GM19463 (cell line): Measurements from ENCODE around the gene OR2G3.
A peak's percentile ranks its signal among the peaks of the same experiment; 100 is the strongest.

ENCODE experiments used
- ATAC-seq: cut with Tn5 transposase; IDR thresholded peaks from one replicate; pipeline ENCODE4 v1.9.1; 2021; ENCODE audit warnings: mild to moderate bottlenecking, moderate library complexity; ENCODE audit not compliant: unreplicated experiment

OR2G3 gene

DNA sequence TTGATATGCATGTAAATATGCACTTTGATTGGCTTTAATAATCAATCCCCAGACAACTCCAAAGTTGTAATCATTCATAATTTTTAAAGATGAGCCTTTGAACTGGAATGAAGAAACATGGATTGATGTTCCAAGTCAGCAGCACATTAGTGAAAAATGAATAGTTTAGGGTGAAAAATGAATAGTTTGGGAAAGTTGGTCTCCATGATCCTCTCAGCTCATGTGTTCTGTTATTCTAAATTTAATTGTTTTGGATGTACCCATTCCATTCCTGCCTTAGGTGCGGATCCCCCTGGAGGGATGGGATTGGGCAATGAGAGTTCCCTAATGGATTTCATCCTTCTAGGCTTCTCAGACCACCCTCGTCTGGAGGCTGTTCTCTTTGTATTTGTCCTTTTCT is at the start of gene OR2G3:
OR2G3 (plus strand) TSS at position 301 of the 400 bp plus-strand sequence; CDS start at position 301, 0 bp downstream.
- no peak for ATAC-seq

DNA sequence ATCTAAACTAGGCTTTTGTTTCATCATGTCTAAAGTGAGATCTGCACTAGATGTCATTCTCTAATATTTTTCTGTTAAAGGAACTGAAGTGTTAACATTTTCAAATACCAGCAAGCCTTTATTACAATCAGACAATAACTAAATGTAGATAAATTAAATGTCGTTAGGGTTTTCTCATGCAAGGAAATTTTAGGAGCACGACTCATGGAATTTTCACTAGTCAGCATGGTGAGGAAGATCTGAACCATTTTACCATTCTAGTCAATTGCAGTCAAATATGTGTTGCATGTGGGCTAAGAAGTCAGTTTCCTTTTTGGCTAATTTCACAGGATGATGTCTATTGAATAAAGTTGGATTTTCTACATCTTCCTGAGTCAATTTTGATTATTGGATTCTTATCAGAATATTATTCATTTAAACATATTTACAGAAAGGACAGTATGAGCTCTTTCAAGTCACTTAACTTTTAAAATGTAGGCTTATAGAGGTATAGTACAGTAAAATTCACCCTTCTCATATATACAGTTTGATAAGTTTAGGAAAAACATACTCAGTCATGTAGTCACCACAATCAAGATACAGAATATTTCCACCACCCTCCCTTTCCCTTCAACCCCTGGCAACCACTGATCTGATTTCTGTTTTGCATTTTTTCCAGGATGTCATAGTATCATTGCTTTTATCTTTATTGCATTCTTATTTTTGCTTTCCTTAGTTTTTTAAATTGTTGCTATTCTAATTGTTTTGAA is 47.3 kb upstream of the OR2G3 start:
- no peak for ATAC-seq

DNA sequence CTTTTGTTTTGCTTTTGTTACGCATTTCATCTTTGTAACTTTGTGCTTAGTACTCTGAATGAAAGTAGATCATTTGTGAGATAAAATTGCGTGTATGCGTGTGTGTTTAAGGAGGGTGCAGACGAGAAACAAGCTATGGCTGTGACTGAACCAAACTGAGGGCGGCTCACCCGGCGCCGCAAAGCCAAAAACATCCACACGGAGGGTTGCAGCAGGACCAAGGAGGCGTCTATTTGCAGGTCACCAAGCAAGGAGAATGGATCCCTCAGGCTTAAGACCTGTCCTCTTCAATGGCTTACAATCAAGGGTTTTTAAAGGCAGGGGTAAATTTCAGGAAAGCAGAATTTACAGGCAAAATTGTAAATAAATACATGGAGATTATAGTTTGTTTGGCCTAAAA is 43.7 kb upstream of the OR2G3 start:
- no peak for ATAC-seq

DNA sequence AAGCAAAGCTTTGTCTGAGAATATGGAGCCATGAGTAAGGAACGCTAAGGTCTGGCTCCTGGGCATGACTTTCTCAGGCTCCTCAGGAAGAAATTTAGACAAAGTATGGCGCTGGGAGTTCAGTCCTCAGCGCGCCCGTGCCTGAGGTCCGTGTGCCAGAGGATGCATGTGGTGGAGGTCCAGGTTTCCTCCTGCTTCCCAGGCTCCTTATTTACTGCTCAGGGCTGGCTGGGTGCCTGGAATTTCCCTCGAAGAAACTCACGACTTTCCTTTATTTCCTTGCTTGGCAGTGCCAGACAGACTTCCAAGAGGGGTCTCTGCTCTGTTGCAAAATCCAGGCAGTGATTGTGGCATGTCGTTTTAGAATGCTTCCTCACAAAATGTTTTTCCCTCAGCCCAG is 43.2 kb upstream of the OR2G3 start:
- no peak for ATAC-seq

DNA sequence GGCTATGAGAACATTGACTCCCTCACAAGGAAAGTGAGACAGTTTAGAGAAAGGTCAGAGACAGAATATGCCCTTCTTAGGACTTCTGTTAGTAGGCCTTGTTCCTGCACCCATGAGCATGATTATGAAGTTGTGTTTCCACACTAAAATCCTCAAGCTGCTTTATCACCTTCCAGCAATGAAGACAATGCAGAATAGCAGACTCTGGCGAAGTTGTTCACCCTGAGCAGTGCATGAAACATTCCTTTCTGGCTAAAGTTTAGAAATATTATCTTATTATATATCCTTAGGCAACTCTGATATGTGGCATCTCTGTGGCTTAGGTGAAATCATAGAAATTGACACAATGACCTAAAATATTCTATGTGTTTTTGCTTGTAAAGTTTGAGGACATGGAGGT is 31.1 kb upstream of the OR2G3 start:
- no peak for ATAC-seq

DNA sequence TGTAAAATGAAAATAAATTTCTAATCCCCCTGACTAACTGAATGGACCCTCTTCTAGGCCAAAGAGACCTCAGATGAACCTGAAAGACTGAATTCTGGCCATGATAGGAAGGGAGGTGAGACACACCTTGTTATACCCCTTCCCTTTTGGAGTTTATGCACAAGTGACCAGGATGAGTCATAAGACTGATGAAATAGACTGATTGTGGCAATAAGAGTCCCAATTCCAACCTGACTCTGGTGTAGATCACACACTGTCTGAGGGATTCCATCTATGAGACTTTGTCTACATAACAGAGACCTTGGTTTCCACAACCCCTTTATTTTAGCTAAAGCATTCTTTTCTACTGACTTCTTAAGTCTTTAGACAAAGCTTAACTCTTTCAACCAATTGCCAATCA is 30.7 kb upstream of the OR2G3 start:
- ATAC-seq, result no peak

DNA sequence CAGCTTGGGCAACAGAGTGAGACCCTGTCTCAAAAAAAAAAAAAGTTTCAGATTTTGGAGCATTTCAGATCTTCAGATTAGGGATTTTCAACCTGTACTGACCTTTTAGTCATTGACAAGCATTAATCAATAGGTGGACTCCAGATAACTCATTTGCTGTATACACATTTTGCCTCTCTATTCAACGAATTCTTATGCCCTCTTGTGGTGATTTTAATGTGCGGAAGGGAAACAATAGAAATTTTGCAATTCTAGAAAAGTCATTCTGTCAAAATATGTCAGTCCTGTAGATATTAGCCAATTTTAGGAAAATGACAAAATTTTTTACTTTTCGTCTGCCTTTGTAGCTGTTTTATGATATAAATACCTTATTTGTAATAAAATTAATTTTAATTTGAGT is 28.9 kb upstream of the OR2G3 start:
- no peak for ATAC-seq

DNA sequence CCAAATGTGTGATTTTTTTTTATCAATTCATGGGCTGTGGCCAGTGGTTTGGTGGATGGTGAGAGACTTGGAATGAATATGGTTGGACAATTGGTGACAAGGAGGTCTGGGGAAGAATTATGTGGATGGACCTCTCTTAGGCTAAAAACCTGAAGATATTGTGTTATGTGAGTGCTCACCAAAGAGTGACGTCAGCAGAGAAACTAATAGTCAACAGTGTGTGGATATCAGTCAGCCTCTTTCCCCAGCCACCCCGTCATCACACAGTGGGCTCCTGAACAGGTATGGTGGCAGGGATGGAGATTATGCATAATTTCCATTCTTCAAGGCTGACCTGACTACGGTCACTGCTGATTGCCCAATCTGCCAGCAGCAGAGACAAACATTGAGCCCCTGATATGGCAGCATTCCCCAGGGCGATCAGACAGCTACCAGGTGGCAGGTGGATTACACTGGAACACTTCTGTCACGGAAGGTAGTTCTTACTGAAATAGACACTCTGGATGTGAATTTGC is 26.4 kb upstream of the OR2G3 start:
- no peak for ATAC-seq

DNA sequence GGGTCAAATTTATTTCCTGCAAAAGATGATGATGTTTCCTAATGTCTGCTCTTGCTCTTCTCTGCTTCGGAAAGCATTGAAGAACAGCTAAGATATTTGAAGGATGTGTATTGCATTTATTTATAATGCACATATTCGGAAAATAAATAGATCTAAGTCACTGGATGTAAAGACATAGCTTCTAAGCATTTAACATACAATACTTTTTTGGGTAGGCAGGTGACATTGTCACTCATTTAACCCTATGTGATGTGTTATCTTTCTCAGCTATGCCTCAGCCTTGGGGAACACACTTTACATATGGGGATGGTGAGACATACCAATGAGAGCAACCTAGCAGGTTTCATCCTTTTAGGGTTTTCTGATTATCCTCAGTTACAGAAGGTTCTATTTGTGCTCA is 17.3 kb upstream of the OR2G3 start, which contains the start of gene OR2G2:
OR2G2 (plus strand) TSS at position 301 of the 400 bp plus-strand sequence; CDS start at position 301, 0 bp downstream.
- ATAC-seq, result no peak

DNA sequence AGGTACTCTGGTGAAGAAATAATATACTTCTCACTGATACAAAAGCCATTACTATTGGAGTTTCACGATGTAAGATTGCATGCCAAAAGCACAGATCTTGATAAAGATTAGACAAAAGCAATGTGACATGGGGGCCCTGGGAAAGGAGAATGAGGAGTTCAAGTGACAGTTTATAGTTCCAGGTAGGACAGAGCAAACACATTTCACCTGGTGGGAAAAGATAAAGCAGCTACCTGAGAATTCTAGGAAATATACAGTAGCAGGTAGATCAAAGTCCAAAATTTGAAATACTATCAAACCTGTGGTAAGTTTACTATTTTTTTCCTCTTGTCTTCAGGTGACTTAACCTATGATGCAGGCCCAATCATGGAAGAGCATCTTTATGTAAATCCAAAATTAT is 8.0 kb downstream of the OR2G3 start:
- no peak for ATAC-seq

DNA sequence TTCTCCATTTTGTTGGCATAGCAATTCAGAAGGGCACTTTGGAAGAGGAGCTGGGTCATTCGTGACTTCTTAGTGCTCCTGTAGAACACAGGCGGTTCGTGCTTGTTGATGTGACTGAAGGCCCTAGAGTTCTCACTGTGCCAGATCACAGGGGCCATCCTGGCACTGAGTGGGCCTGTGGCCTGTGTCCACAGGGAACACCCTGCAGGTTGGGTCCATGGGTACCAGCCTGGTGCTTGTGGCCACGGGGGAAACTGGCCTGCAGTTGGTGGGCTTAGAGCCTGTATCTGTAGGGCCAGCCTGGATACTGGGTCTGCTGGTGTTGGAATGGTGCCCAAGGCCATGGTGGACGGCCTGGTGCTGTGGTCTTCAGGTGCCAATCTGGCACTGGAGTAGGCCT is 9.2 kb downstream of the OR2G3 start:
- no peak for ATAC-seq

DNA sequence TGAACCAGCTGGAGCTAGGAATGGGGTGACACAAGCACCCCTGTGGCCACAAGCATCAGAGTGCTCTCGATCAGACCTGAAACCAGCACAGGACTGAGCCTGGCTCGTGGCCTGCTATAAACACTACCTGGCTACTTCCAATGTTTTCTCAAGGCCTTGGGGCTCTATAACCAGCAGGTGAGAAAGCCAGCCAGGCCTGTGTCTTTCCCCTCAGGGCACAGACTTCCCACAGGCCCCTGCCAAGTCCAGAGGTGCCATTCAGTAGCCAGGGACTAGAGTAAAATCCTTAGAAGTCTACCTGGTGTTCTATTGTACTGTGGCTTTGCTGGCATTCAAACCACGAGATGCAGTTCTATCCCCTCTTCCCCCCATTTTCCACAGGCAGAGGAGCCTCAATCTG is 22.6 kb downstream of the OR2G3 start:
- ATAC-seq, result no peak

DNA sequence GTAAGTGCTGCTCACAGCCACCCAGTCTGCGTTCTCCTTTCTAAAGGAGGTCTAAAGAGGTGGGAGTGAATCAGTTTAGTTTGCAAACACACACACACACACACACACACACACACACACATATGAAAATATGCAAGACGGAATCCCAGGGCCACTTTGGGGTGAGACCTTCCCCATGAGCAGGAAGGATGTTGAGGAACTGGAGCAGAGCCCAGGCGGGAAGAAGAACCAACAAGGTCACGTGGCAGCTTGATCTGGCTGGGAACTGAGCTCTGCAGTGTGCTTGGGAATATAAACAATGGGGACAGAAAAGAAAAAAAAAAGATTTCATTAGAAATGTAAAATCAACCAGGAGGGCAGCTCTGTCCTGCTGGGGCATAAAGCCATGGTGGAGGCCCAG is 32.6 kb downstream of the OR2G3 start:
- ATAC-seq, result no peak

DNA sequence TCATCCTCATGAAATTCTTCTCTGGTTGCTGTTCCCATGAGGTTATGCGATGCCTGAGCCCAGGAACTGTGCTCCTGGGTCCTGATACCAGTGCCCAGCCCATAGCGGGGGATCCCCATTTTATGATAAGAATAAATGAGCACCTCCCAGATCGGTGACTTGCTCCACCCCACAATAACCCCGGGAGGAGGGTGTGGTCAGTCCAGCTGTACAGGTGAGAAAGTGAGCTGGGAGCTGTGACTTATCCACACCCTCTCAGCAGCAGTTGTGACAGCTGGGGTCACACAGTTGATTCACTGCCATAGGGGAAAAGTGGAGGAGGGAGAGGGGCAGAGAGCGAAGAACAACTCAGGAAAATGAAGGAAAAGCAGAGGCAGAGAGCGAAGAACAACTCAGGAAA is 33.4 kb downstream of the OR2G3 start:
- ATAC-seq, result no peak

DNA sequence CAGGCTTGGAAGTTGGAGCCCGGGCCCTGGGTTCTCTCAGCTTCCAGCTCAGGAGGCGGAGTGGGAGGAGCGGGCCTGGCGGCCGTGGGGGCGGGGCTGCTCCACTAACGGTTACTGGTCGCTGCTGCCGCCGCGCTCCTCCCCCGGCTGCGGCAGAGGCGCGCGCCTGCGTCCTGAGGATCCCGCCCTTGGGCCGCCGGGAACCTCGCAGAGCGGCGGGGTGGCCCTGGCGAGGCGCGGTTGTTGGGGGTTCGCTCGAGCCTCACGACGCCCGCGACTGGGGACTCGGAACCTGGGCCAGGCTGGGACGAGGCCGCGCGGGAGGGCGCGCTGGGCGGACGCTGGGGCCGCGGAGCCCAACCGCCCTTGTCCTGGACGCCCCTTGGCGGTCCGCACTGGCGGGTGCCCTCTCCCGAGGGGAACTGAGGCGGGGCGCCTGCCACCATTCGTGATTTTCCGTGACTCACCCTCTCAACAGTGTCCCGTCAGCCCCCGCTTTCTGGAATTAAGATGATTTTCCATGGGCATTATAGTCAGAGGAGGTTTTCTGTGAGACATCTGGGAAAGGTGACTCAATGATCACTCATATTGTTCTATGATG is 34.1 kb downstream of the OR2G3 start:
- ATAC-seq, result peak; percentile 54

DNA sequence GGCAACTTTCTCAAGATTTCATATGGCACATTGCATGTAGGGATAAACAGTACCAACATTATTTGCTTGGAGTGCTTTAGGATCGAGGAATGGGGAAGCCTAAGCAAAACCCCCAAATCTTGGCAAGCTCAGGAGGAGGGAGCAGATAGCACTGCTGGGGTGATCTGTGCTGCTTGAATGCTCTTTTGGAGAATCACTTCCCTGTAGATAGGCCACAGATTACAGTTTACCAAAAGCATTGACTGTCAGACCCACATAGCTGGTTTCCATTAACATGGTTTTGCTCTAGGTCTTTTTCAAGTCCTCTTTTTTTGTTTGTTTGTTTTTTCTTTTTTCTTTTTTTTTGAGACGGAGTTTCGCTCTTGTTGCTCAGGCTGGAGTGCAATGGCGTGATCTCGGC is 37.4 kb downstream of the OR2G3 start:
- no peak for ATAC-seq

DNA sequence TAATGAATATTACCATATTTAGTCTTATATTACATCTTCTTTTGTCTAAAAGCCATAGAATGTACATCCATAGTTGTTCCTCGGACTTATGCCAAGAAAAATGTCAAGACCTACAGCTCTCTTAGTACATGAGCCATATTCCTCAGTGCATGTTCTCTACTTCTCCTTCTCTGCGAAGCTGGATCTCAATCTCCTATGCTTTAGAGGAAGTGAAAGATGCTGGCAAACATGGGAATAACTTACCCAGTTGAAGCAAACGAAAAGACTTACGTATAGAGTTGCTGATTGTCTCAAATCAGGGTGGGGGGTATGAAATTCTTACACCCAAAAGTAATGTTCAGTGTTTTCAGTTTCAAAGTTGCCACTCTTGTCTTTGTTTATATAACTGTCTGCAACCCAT is 41.5 kb downstream of the OR2G3 start:
- ATAC-seq, result no peak

DNA sequence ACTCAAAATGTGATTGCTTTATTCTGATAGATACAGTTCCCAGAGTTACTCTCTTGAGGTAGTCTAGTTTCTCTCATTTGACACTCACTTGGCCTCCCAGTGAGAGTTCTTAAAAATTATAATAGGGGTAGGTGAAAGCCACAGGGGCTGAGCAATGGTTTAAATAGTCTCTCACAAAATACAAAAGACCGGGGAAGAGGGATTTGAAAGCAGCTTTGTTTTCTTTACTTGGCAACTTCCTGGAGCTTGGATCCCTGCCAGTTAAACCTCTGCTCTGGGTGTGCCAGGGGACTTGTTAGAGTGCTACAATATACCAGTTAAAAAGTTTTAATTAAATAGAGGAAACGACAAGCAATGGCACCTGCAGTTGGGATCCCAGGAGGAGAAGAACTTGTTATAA is 42.5 kb downstream of the OR2G3 start:
- ATAC-seq, result no peak

DNA sequence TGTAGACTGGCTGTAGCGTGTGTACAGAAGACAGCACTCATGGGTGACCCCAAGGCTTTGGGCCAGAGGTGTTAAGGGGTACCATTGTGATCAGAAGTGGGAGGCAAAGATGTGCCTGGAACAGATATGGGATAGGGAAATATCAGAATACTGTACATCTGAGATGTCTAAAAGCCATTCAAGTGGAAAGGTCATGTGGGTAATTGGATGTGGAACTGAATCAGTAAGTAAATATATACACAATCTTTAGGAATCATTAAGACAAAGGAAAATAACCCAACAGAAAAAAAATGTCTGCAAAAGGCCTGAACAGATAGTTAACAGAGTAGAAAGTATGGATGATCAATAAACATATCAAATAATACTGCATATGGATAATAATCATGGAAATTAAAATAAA is 47.7 kb downstream of the OR2G3 start:
- no peak for ATAC-seq
